Stimulated activated memory B cell treated with anti-CD40 and anti-IgM and Interleukin-4, amounts not matched to agents 10 μg/mL and 1 μg/mL and 100 μg/mL, for 72 hours (primary cell): ENCODE data around the gene GSTM5.
A peak's percentile ranks its signal among the peaks of the same experiment; 100 is the strongest.
"Not testable (repeated sequence)": the region's sequence is repeated elsewhere in the genome, so short reads cannot be mapped to it uniquely, and the experiment has no call there.

Source experiments
- ATAC-seq: fragments of 150-1000 bp; cut with Tn5 transposase; 2 replicates; pipeline ENCODE4 v1.10.0; 2021
- H3K27ac Mint-ChIP-seq: one replicate; pipeline ENCODE4 v1.8.0; 2022; ENCODE audit warnings: mild to moderate bottlenecking, mixed read lengths
- H3K27me3 Mint-ChIP-seq: one replicate; pipeline ENCODE4 v1.8.0; 2022; ENCODE audit warnings: mixed read lengths
- H3K36me3 Mint-ChIP-seq: one replicate; pipeline ENCODE4 v1.8.0; 2022; ENCODE audit warnings: mixed read lengths
- H3K4me1 Mint-ChIP-seq: one replicate; pipeline ENCODE4 v1.8.0; 2022; ENCODE audit warnings: mixed read lengths
- H3K4me3 Mint-ChIP-seq: one replicate; pipeline ENCODE4 v1.8.0; 2022; ENCODE audit warnings: mild to moderate bottlenecking, moderate library complexity, mixed read lengths
- H3K9me3 Mint-ChIP-seq: one replicate; pipeline ENCODE4 v1.8.0; 2022; ENCODE audit warnings: mixed read lengths

Gene GSTM5

DNA sequence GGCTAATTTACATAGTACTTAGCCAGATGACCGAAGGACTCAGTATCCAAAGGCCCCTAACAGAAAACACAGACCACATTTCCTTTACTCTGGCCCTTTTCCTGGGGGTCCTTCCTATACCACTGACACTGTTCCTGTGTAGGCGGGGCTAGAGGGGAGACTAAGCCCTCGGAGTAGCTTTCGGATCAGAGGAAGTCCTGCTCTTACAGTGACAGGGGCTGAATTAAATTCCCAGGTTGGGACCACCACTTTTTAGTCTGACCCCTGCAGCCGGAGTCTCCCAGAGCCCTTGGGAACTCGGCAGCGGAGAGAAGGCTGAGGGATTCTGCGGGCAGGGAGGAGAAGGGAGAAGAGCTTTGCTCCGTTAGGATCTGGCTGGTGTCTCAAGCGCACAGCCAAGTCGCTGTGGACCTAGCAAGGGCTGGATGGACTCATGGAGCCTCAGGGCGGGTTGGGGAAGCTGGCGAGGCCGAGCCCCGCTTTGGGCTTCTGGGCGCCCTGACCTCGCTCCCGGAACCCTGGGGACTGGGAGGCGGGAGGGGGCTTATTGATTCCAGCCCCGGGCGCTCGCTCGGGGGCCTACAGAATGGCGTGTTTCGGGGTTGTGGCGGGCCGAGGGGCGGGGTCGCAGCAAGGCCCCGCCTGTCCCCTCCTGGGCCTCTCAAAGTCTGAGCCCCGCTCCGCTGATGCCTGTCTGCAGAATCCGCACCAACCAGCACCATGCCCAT, at the start of gene GSTM5:
GSTM5 (plus strand) TSS at position 659 of the 728 bp plus-strand sequence; CDS start at position 721, 62 bp downstream.
- H3K4me3 Mint-ChIP-seq = peak within 1 kb of the TSS; percentile 53
- ATAC-seq = peak; percentile 34
- peaks cover 26% of the 10 kb centered on the region for H3K36me3 Mint-ChIP-seq
- H3K4me1 Mint-ChIP-seq, H3K9me3 Mint-ChIP-seq, H3K27ac Mint-ChIP-seq: not testable (repeated sequence)
- H3K27me3 Mint-ChIP-seq = peaks cover 45% of the 10 kb centered on the region

DNA sequence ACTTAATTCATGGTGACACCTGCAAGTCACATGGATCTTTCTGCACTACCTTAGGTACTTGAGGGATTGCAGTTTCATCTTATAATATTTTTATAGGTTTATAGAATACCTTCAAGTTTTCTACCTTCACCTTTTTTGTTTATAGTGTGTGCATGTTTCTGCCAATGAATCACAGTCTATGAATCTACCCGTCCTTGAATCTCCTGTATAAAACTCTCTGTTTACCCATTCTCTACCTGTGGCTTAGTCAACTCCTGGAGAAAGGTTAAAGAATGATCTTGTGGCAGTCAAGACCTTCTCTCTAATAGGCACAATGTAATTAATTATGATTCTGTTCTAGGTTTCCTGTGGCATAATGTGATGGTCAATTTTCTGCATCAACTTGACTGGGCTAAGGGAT, 47.4 kb upstream of the GSTM5 start:
- H3K36me3 Mint-ChIP-seq = peaks cover 11% of the 10 kb centered on the region
- no peak for ATAC-seq
- no peak overlapping the region for H3K27ac Mint-ChIP-seq
- no peaks in the 10 kb centered on the region for H3K9me3 Mint-ChIP-seq
- H3K4me1 Mint-ChIP-seq = peaks cover 17% of the 10 kb centered on the region
- H3K4me3 Mint-ChIP-seq = no peak overlapping the region
- H3K27me3 Mint-ChIP-seq = no peaks in the 10 kb centered on the region

DNA sequence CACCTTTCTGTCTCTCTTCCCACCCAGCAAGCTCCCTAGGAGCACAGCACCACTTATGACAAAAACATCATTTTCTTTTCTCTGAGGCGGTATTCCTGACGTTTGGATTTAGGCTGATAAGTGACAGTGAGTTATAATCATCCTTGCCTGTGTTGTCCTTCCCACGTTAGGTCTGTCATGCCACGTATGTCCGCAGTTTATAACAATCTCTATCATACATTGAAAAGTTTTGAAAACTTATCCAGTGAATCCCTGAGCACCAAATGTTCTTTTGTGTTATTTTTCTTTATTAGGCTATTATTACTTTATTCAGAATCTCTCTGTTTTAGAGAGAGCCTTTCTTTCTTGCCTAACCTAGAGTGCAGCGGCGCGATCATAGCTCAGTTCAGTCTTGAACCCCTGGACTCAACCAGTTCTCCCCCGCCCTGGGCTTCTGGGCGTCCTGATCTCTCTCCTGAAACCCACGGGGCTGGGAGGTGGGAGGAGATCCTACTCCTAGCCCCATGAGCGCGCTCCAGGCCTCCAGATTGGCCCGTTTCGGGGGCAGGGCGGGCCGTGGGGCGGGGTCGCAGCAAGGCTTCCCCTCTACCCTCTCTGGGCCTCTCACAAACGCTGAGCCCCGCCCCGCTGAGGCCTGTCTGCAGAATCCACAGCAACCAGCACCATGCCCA, 44.5 kb upstream of the GSTM5 start, which contains the start of gene GSTM2:
GSTM2 (plus strand) TSS at position 606 of the 671 bp plus-strand sequence; CDS start at position 665, 59 bp downstream.
- Mint-ChIP-seq H3K4me3 (peak within 1 kb of the TSS; percentile 68), H3K4me1 (peaks cover 17% of the 10 kb centered on the region), H3K27ac (peak within 1 kb of the TSS; percentile 52), H3K27me3 (no peaks in the 10 kb centered on the region), H3K9me3 (no peaks in the 10 kb centered on the region), H3K36me3 (peaks cover 6% of the 10 kb centered on the region)
- ATAC-seq = peak; percentile 94

DNA sequence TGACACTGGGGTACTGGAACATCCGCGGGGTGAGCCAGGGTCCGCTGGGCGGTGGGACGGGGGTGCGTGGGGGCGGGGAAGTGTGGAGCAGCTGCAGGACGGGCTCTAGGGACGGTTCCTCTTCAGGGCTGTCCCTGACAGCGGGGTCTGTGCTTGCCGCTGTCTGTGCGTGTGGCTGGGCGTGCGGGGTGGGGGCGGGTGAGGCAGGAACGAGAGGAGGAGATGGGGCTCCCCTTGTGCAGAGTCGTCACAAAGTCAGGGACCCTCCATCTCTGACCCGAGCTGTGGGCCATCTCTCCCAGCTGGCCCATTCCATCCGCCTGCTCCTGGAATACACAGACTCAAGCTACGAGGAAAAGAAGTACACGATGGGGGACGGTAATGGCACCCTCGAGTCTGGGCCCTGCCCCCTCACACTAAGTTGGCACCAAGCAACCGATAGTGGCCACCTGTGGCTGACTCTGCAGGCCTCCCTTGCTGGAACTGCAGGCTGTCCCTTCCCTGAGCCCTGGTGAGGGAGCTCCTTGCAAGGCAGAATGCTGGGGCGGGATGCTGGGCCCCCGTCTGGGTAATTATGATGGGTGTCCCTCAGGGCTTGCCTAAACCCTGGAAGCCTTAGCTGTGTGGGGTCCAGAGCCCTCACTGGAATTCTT, 43.8 kb upstream of the GSTM5 start:
- Mint-ChIP-seq H3K4me1 (peaks cover 17% of the 10 kb centered on the region), H3K27me3 (no peaks in the 10 kb centered on the region), H3K9me3 (no peaks in the 10 kb centered on the region), H3K27ac (peak overlapping the region; percentile 52), H3K4me3 (peak overlapping the region; percentile 68), H3K36me3 (peaks cover 11% of the 10 kb centered on the region)
- ATAC-seq = peak; percentile 21

DNA sequence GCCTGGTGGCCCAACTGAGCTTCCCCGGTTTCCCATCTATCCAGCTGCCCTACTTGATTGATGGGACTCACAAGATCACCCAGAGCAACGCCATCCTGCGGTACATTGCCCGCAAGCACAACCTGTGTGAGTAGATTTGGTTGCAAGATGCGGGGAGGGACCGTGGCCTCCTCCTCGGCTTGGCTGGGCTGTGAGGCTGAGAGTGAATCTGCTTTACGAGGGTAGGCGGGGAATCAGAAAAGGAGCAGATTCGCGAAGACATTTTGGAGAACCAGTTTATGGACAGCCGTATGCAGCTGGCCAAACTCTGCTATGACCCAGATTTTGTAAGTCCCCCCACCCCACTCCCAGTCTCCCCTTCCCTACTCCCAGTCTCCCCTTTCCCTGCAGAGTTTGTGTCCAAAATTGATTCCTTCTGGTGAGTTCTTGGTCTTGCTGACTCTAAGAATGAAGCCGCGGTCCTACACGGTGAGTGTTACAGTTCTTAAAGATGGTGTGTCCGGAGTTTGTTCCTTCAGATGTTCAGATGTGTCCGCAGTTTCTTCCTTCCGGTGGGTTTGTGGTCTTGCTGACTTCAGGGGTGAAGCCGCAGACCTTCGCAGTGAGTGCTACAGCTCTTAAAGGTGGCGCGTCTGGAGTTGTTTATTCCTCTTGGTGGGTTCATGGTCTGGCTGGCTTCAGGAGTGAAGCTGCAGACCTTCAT, 42.7 kb upstream of the GSTM5 start:
- no peak for ATAC-seq
- peaks cover 12% of the 10 kb centered on the region for H3K36me3 Mint-ChIP-seq
- H3K9me3 Mint-ChIP-seq = no peaks in the 10 kb centered on the region
- H3K4me3 Mint-ChIP-seq = peak overlapping the region; percentile 35
- H3K27me3 Mint-ChIP-seq = no peaks in the 10 kb centered on the region
- H3K4me1 Mint-ChIP-seq = peaks cover 17% of the 10 kb centered on the region
- H3K27ac Mint-ChIP-seq = no peak overlapping the region

DNA sequence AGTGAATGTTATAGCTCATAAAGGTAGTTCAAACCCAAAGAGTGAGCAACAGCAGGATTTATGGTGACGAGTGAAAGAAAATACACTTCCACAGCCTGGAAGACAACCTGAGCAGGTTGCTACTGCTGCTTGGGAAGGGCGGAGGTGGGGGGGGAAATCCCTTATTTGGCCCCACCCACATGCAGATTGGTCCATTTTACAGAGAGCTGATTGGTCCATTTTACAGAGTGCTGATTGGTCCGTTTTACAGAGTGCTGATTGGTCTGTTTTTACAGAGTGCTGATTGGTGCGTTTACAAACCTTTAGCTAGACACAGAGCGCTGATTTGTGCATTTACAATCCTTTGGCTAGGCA, 42.1 kb upstream of the GSTM5 start:
- H3K36me3 Mint-ChIP-seq = peaks cover 12% of the 10 kb centered on the region
- H3K27me3 Mint-ChIP-seq, H3K9me3 Mint-ChIP-seq, ATAC-seq, H3K27ac Mint-ChIP-seq, H3K4me3 Mint-ChIP-seq: not testable (repeated sequence)
- peaks cover 17% of the 10 kb centered on the region for H3K4me1 Mint-ChIP-seq

DNA sequence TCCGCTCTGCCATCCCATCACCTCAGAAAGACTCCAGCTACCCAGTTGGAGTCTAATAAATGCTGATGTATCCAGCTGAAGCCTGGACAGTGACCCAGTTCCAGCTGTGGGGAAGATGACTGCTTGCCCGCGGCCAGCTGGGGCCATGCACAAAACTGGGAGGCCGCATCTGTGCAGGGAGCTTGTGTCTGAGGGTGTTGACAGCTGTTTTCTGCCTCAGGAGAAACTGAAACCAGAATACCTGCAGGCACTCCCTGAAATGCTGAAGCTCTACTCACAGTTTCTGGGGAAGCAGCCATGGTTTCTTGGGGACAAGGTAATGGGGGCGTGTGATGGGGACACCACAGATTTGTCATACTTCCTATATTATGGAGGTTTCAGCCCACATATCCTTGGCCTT, 41.0 kb upstream of the GSTM5 start:
- Mint-ChIP-seq H3K4me3 (no peak overlapping the region), H3K9me3 (no peaks in the 10 kb centered on the region), H3K27ac (no peak overlapping the region), H3K27me3 (no peaks in the 10 kb centered on the region), H3K36me3 (peaks cover 12% of the 10 kb centered on the region), H3K4me1 (peaks cover 17% of the 10 kb centered on the region)
- ATAC-seq = no peak

DNA sequence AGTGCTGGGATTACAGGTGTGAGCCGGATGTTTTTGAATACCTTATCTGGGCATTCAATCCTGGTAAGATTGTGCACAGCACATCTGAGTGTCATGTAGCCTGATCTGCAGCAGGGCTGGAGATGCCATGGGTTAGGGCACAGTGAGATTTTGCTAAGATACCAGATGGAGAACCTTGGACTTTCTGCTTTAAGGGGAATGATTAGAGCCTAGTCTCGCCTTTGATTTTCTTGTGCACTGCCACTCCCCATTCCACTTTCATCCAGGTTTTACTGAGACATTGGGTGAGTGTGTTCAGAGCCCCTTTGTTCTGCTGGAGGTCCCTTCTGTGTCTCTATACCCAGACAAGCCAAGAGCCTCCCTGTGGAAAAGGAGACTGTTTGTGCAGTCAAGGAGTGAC, 38.2 kb upstream of the GSTM5 start:
- not testable (repeated sequence) for H3K27ac Mint-ChIP-seq, H3K4me3 Mint-ChIP-seq, H3K9me3 Mint-ChIP-seq, H3K27me3 Mint-ChIP-seq, ATAC-seq, H3K4me1 Mint-ChIP-seq
- H3K36me3 Mint-ChIP-seq = peaks cover 12% of the 10 kb centered on the region

DNA sequence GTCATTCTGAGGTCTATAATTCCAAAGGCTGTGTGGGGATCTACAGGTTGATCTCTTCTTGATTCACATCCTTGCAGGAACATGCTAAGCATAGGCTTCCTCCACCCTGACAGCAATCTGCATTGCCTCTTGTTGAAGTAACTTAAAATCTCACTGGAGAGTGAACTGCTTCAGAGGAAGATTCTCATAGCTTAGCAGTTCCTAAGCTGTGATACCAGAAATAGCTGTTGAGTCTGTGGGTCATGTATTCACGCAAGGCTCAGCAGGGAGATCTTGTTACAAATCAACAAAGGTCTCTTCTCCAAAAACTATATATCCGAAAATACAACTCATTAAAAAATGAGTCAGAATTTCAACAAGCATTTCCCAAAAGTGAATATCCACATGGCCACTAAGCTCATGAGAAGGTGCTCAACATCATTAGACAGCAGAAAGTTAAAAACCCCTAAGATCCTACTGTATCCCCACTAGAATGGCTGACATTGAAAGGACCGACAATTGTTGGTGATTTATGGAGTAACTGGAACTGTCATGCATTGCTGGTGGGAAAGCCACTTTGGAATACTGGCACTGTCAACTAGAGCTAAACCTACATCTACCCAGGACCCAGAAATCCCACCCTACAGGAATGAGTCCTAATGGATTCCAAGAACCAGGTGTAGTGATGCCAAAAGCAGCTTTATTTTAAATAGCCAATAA, 35.2 kb upstream of the GSTM5 start:
- H3K4me1 Mint-ChIP-seq, H3K4me3 Mint-ChIP-seq, H3K27me3 Mint-ChIP-seq, ATAC-seq, H3K9me3 Mint-ChIP-seq, H3K36me3 Mint-ChIP-seq, H3K27ac Mint-ChIP-seq: not testable (repeated sequence)

DNA sequence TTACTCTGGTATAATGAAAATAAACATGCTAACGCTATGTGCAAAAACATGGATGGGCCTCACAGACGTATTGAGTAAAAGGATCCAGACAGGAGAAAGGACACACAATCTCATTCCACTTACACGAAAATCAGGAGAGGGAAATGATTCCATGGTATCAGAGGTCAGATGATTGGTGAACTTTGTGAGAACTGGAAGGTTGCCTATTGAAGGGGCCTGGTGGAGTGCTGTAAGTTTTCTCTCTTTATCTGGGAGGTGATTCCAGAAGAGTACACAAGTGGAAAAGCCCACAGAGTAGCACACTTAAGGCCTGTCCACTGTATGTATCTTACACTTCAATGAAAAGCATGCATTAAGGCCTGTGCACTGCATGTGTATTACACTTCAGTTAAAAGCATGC, 34.6 kb upstream of the GSTM5 start:
- Mint-ChIP-seq H3K27me3 (no peaks in the 10 kb centered on the region), H3K4me1 (no peaks in the 10 kb centered on the region), H3K36me3 (peaks cover 6% of the 10 kb centered on the region), H3K9me3 (no peaks in the 10 kb centered on the region), H3K4me3 (no peak overlapping the region), H3K27ac (no peak overlapping the region)
- ATAC-seq = no peak

DNA sequence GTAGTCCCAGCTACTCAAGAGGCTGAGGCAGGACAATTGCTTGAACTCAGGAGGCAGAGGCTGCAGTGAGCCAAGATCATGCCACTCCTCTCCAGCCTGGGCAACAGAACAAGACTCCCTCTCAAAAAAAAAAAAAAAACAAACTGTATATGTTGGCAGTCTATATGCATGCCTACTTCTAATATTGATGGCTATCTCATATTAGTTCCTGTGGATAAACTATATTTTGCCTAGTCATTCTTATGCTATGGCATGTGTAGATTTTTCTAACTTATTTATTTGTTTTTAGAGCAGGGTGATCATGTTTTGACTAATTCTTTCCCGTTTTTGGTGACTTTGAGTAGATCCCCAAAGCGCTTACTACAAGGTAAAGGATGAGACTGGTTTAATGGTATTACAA, 33.4 kb upstream of the GSTM5 start:
- not testable (repeated sequence) for H3K4me3 Mint-ChIP-seq, H3K27ac Mint-ChIP-seq, H3K36me3 Mint-ChIP-seq, H3K4me1 Mint-ChIP-seq, H3K27me3 Mint-ChIP-seq, ATAC-seq, H3K9me3 Mint-ChIP-seq

DNA sequence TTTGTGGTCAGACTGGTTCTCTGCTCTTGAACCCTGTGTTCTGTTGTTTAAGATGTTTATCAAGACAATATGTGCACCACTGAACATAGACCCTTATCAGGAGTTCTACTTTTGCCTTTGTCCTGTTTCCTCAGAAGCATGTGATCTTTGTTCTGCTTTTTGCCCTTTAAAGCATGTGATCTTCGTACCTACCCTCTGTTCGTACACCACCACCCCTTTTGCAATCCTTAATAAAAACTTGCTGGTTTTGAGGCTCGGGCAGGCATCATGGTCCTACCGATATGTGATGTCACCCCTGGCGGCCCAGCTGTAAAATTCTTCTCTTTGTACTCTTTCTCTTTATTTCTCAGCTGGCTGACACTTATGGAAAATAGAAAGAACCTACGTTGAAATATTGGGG, 27.3 kb upstream of the GSTM5 start:
- H3K36me3 Mint-ChIP-seq, H3K9me3 Mint-ChIP-seq, H3K27ac Mint-ChIP-seq, H3K4me3 Mint-ChIP-seq, H3K4me1 Mint-ChIP-seq, ATAC-seq, H3K27me3 Mint-ChIP-seq: not testable (repeated sequence)

DNA sequence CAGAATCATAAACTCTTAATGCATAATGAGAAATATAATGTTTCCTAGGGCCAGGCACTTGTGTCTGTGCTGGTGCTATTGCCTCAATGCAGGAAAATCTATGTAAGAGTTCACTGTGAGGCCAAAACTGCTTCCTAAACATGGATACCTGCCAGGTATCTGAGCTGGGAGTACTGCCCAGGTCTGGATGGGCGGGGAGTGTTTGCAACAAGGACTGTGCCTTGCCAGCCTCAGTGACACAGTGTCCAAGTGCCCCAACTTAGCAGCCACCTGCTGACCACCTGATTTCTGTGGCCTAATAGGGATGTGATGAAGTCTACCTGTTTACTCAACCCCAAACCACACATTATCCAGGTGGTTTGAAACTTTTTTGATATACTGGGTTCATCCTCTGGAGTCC, 26.7 kb upstream of the GSTM5 start:
- not testable (repeated sequence) for H3K36me3 Mint-ChIP-seq, ATAC-seq, H3K4me3 Mint-ChIP-seq, H3K27me3 Mint-ChIP-seq, H3K4me1 Mint-ChIP-seq, H3K9me3 Mint-ChIP-seq, H3K27ac Mint-ChIP-seq

DNA sequence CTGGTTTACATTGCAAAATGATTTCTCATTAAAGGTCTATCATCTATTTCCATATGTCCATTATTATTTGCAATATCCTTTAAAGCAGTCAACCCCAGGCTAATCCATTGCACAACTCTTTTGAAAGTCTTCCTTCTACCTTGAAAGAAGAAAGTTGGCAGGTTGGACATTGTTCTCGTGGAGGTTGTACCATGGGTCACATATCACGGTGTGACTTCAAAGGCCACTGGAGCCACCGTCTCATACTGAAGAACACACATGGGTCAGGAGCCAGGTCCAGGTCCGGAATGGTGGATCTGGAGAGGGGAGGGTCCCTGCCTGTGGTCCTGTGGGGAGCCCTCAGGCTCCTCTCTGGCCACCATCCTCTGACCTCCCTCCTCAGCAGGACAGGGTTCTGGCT, 26.2 kb upstream of the GSTM5 start:
- H3K4me3 Mint-ChIP-seq, H3K27me3 Mint-ChIP-seq, H3K9me3 Mint-ChIP-seq, H3K4me1 Mint-ChIP-seq, H3K36me3 Mint-ChIP-seq, ATAC-seq, H3K27ac Mint-ChIP-seq: not testable (repeated sequence)

DNA sequence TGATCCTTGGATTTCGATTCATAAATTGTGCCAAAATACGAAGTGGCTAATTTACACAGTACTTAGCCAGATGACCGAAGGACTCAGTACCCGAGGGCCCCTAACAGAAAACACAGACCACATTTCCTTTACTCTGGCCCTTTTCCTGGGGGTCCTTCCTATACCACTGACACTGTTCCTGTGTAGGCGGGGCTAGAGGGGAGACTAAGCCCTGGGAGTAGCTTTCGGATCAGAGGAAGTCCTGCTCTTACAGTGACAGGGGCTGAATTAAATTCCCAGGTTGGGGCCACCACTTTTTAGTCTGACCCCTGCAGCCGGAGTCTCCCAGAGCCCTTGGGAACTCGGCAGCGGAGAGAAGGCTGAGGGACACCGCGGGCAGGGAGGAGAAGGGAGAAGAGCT, 24.9 kb upstream of the GSTM5 start:
- not testable (repeated sequence) for H3K9me3 Mint-ChIP-seq, H3K36me3 Mint-ChIP-seq, H3K4me1 Mint-ChIP-seq, H3K27me3 Mint-ChIP-seq
- peak; percentile 22 for ATAC-seq
- Mint-ChIP-seq H3K27ac (peak overlapping the region; percentile 93), H3K4me3 (peak overlapping the region; percentile 87)
